CD4-positive, alpha-beta T cell treated with Interleukin-21 for 1 hour (primary cell): Measurements from ENCODE around the gene TMEM11.
"Not testable (repeated sequence)": the region's sequence is repeated elsewhere in the genome, so short reads cannot be mapped to it uniquely, and the experiment has no call there.

Source experiments
- DNase-seq: peaks from one replicate; pipeline ENCODE4 v3.0.0-alpha.2; 2020

TMEM11 gene

GRCh38 chr17:21210411-21211076, 3.4 kb downstream of the TMEM11 start:
- DNase-seq, result no peak

DNA sequence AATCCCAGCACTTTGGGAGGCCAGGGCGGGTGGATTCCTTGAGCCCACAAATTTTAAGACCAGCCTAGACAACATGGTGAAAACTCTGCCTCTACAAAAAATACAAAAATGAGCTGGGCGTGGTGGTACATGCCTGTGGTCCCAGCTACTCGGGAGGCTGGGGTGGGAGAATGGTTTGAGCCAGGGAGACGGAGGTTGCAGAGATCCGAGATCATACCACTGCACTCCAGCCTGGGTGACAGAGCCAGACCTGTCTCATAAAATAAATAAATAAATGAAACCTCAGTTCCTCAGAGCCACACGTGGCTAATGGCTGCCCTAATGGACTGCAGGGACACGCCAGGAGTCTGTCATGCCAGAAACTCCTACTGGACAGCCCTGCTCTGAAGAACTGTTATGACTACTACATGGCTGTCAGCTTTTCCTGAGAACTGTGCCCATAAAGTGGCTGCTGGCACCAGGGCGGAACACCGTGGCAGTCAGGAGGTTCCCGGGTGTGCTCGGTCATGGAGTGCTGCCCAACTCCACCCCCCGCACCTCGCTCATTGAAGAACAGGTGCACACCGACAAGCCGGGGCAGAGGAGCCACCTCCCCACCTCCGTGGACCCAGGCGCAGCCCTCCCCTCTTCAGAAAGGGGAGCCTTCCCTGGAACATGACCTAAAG, 4.3 kb downstream of the TMEM11 start:
- no peak for DNase-seq

DNA sequence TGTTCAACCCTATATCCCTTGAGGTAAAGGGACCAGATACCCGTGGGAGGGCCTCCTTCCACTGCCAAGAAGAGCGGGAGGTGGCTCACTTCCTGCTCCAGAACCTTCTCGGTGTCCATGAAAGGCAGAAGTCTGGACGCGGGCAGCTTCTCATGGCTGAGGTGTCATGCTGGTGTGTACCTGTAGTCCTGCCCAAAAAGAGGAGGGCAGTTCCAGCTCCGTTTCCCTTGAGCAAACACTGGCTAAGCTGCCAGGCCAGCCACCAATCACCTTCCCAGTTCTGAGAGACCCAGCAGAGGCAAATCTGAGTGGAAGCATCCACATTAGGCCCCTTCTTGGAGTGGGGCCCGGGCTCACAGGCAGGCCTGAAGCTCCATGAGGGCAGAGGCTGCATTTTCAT, 5.6 kb downstream of the TMEM11 start:
- DNase-seq, result no peak

DNA sequence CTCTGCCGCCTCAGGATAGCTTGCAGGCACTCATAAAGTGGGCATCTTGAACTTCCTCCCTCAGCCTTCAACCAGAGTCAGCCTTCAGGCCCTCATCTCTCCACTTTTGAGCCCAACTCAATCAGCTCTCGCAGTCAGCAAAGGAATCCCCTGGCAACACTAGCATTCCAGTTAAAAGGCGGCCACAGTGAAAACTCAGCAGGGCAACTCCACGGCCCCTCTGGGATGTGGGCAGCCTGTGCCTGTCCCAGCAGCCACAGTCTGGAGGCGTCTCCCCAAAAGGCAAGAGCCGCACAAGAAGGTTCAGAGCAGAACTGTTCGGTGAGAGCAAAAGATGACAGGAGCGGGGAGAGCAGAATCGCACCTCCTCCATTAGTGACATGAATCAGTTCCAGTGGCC, 9.0 kb downstream of the TMEM11 start:
- DNase-seq, result no peak

DNA sequence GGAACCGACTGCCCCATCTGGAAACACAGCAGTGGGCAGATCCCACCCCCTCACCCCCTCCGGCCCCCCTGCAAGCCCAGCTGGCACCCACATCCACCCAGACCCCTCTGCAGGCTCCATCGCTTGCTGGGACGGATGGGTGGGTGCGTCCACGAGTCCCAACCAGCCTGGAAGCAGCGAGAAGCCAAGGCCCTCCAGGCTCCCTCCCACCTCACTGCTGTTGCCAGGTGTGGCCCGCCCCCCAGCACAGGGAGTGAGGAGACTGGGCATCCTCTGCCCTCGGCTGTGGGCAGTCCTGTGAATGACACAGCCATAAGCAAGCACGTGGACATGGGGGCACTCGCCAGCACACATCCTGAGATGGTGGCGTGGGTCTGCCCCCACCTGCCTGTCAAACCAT, 11.4 kb downstream of the TMEM11 start:
- DNase-seq, result no peak

GRCh38 chr17:21201874-21202273, 12.1 kb downstream of the TMEM11 start:
- no peak for DNase-seq

DNA sequence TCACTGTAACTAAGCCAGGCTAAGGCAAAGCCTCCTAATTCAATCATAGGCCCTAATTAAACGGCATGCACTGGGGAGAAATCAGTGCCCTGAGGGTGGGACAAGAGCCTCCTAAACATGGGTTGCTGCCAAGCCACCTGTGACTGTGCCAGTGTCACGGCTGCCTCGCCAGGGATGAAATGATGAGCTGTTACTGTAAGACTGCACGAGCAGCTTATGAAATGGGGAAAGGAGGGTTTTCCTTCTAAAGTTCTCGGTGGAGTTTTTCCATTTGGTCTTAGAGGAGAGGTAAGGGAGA, 12.7 kb downstream of the TMEM11 start:
- no peak for DNase-seq

- no peak for DNase-seq
Observed at GRCh38 chr17:21200590-21201297, 13.2 kb downstream of the TMEM11 start.

- DNase-seq, result no peak
Observed at GRCh38 chr17:21199856-21200255, 14.1 kb downstream of the TMEM11 start.

- no peak for DNase-seq
Observed at GRCh38 chr17:21199311-21199710, 14.7 kb downstream of the TMEM11 start.

DNA sequence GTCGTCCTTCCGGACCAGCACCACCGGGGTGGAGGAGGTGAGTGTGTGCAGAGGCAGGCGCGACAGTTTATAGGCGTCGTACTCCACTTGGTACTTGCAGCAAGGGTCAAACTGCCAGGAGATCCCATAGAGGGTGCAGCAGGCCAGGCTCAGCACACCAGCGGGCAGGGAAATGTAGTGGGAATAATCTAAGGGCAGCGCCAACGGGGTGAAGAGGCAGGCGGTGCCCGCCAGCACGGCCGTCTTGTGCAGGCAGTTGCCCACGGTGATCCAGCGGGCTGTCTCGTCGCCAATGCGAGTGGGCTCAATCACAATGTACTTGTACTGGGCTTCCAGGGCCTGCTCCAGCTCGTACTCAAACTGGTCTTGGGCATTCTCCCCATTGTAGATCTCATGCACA, 15.6 kb downstream of the TMEM11 start:
- DNase-seq, result no peak

GRCh38 chr17:21196126-21196525, 17.8 kb downstream of the TMEM11 start:
- DNase-seq, result no peak

GRCh38 chr17:21194703-21195102, 19.3 kb downstream of the TMEM11 start:
- DNase-seq, result no peak

DNA sequence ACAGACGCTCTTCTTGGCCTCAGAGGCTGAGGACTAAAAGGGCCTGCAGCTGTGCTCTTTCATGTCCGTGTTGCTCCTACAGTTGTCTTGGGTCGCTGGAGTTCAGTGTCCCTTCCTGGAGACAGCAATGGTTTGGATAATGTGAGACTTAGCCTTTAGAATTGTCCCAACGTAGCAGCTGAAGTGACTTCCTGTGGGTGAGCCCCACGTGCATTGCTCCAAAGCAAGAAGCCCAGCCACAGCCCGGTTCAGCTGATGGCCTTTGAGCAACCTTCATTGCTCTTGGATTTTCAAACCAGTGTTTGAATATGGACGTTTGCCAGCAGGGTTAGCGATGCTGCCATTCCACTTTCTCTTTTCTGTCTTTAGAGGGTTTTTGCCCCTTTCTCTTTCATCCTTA, 19.7 kb downstream of the TMEM11 start:
- no peak for DNase-seq

- no peak for DNase-seq
Observed at GRCh38 chr17:21193031-21193430, 20.9 kb downstream of the TMEM11 start.

- not testable (repeated sequence) for DNase-seq
Observed at GRCh38 chr17:21192414-21192813, 21.5 kb downstream of the TMEM11 start.

DNA sequence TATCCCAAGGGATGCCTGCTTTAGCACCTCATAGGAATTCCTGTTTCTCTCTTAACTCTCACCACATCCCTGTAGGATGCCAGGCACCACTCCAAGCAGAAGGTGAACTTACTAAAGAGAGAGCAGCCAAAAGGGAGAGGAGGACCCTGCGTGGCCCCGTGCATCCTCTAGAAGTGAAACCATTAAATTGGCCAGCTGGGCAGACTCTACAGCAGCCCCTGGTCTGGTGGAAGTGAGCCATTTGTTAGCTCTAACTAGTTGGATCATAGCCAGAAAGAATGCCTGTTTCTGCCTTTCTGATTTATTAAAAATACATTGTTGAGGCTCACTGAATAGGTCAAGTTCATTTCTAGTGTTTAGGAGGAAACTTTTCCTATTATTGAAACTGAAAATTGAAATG, 22.3 kb downstream of the TMEM11 start:
- no peak for DNase-seq

- DNase-seq, result no peak
Observed at GRCh38 chr17:21190078-21190477, 23.9 kb downstream of the TMEM11 start.

- DNase-seq, result no peak
Observed at GRCh38 chr17:21189361-21189760, 24.6 kb downstream of the TMEM11 start.

DNA sequence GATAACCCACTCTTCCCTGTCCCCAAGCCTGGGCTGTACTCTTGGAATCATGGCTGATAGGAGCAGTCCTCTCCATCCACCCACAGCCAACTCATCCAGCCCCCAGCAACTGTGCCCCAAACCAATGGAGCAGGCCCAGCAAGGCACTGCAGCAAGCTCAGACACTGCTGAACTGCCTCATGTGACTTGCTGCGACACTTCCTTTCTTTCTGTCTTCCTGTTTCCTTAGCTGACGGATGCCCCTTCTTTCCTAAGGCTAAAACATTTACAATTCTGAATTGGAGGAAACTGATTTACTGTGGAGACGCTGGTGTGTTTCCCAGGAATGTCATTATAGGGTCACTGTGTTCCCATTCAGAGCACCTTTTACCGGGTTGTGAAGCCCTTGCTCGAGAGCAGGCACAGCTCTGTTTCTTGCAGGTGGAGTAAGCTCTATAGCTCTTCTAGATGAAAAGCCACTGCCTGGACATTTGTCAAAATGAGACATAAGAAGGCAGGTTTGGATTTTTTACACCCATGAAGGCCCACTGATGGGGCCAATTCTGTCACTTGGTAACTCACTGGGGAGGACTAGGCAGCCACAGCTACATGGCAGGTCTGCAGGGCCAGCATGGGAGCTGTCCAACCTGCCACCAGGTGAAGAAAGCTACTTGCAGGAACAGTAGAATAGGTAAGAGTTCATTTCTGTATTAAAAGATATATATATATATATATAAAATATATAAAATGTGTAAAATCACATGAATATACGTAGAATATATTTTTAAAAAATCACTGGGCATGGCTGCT, 27.4 kb downstream of the TMEM11 start:
- DNase-seq, result no peak

- DNase-seq, result no peak
Observed at GRCh38 chr17:21185061-21185460, 28.9 kb downstream of the TMEM11 start.

GRCh38 chr17:21184570-21184969, 29.4 kb downstream of the TMEM11 start:
- DNase-seq, result no peak

DNA sequence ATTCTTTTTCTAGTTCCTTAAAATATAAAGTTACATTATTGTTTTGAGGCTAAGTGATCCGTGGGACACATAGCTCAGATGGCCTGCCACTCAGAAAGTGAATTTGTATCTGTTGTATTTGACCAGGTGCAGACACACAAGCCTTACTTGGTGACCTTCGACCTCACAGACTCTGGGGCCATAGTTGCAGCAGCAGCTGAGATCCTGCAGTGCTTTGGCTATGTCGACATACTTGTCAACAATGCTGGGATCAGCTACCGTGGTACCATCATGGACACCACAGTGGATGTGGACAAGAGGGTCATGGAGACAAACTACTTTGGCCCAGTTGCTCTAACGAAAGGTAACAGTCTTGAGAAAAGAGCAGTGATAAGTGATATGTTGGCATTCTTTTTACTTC, 30.5 kb downstream of the TMEM11 start:
- no peak for DNase-seq
